Trophoblast cell (in vitro differentiated cells and primary cell): Measurements from ENCODE around the gene GRIK4.

Experiments used
- DNase-seq, 2 donors: peaks; one replicate each; pipeline ENCODE4 v3.0.0-alpha.2; 2016
- H2AFZ ChIP-seq: 2 replicates; pipeline ENCODE4 v1.6.1; 2013; ENCODE audit warnings: low read length, moderate library complexity, mild to moderate bottlenecking; ENCODE audit not compliant: insufficient read depth, poor library complexity
- H2AK5ac ChIP-seq: 2 replicates; pipeline ENCODE4 v1.6.1; 2013; ENCODE audit warnings: mild to moderate bottlenecking, low read length
- H2BK120ac ChIP-seq: 2 replicates; pipeline ENCODE4 v1.6.1; 2013; ENCODE audit warnings: low read length, mild to moderate bottlenecking, moderate library complexity; ENCODE audit not compliant: insufficient read depth, poor library complexity
- H2BK12ac ChIP-seq: 2 replicates; pipeline ENCODE4 v1.6.1; 2013; ENCODE audit warnings: mild to moderate bottlenecking, low read length, moderate library complexity
- H2BK5ac ChIP-seq: 2 replicates; pipeline ENCODE4 v1.6.1; 2013; ENCODE audit warnings: low read length, low read depth, moderate library complexity, mild to moderate bottlenecking; ENCODE audit not compliant: poor library complexity
- H3K14ac ChIP-seq: 2 replicates; pipeline ENCODE4 v1.6.1; 2013; ENCODE audit warnings: mild to moderate bottlenecking, low read length
- H3K18ac ChIP-seq: 2 replicates; pipeline ENCODE4 v1.6.1; 2013; ENCODE audit warnings: mild to moderate bottlenecking, low read length
- H3K23ac ChIP-seq: 2 replicates; pipeline ENCODE4 v1.6.1; 2013; ENCODE audit warnings: low read length
- H3K27ac ChIP-seq: 2 replicates; pipeline ENCODE4 v1.5.1; 2013; ENCODE audit warnings: low read depth, mild to moderate bottlenecking, inconsistent platforms, low read length, moderate library complexity
- H3K27me3 ChIP-seq: 2 replicates; pipeline ENCODE4 v1.6.1; 2013; ENCODE audit warnings: inconsistent platforms, mild to moderate bottlenecking, low read length, moderate library complexity; ENCODE audit not compliant: insufficient read depth
- H3K36me3 ChIP-seq, 2 experiments: 1 replicate in 1 of 2; 2 replicates in 1 of 2; pipeline ENCODE4 v1.6.1; 2013; ENCODE audit warnings: low read length in 2 of 2, mild to moderate bottlenecking in 2 of 2, moderate library complexity in 1 of 2; ENCODE audit not compliant: insufficient read depth in 2 of 2, control insufficient read depth in 1 of 2
- H3K4ac ChIP-seq: 2 replicates; pipeline ENCODE4 v1.6.1; 2013; ENCODE audit warnings: low read depth, mild to moderate bottlenecking, low read length, moderate library complexity
- H3K4me1 ChIP-seq, 2 experiments: 1 replicate in 1 of 2; 2 replicates in 1 of 2; pipeline ENCODE4 v1.6.1; 2013; ENCODE audit warnings: low read length in 2 of 2, mild to moderate bottlenecking in 2 of 2, moderate library complexity in 1 of 2; ENCODE audit not compliant: insufficient read depth in 2 of 2, control insufficient read depth in 1 of 2
- H3K4me2 ChIP-seq: 2 replicates; pipeline ENCODE4 v1.6.1; 2013; ENCODE audit warnings: inconsistent platforms, mild to moderate bottlenecking, low read length, moderate library complexity
- H3K4me3 ChIP-seq: 2 replicates; pipeline ENCODE4 v1.5.1; 2013; ENCODE audit warnings: mild to moderate bottlenecking, low read depth, low read length, inconsistent platforms
- H3K79me1 ChIP-seq: one replicate; pipeline ENCODE4 v1.6.1; 2013; ENCODE audit warnings: low read length
- H3K79me2 ChIP-seq: 2 replicates; pipeline ENCODE4 v1.6.1; 2013; ENCODE audit warnings: low read length, mild to moderate bottlenecking; ENCODE audit not compliant: control insufficient read depth, insufficient read depth, poor library complexity
- H3K9ac ChIP-seq: 2 replicates; pipeline ENCODE4 v1.6.1; 2013; ENCODE audit warnings: mild to moderate bottlenecking, low read length
- H3K9me3 ChIP-seq: 2 replicates; pipeline ENCODE4 v1.6.1; 2013; ENCODE audit warnings: low read depth, mild to moderate bottlenecking, control low read depth, inconsistent platforms, low read length; ENCODE audit not compliant: insufficient read depth
- H4K12ac ChIP-seq: 2 replicates; pipeline ENCODE4 v1.6.1; 2013; ENCODE audit warnings: low read depth, mild to moderate bottlenecking, low read length, moderate library complexity
- H4K8ac ChIP-seq: 2 replicates; pipeline ENCODE4 v1.6.1; 2013; ENCODE audit warnings: low read depth, mild to moderate bottlenecking, low read length, moderate library complexity
- H4K91ac ChIP-seq: one replicate; pipeline ENCODE4 v1.6.1; 2013; ENCODE audit warnings: low read depth, mild to moderate bottlenecking, low read length, moderate library complexity
- WGBS: extraction: QIAGEN DNeasy Blood & Tissue Kit; methylation state at CpG from one replicate; pipeline ENCODE4 v1.1.7; 2013; ENCODE audit warnings: missing lambda C conversion rate; ENCODE audit not compliant: insufficient read length, insufficient coverage; ENCODE audit errors: extremely low coverage; 5-methylcytosine and 5-hydroxymethylcytosine counted together

Gene GRIK4

GRCh38 chr11:120520091-120520822 lies 8.7 kb downstream of the GRIK4 start:
- no peak overlapping the region for H4K8ac ChIP-seq
- no CpG with 5 or more reads among the region's 16 CpGs for WGBS
- H3K9me3 ChIP-seq = no peaks in the 10 kb centered on the region
- no peaks in the 10 kb centered on the region for H3K79me2 ChIP-seq
- no peak overlapping the region for H3K4ac ChIP-seq
- no peak overlapping the region for H3K23ac ChIP-seq
- H3K9ac ChIP-seq = no peak overlapping the region
- no peak overlapping the region for H3K14ac ChIP-seq
- no peak overlapping the region for H3K4me3 ChIP-seq
- no peak overlapping the region for H2AFZ ChIP-seq
- no peaks in the 10 kb centered on the region for H3K79me1 ChIP-seq
- H4K12ac ChIP-seq = no peak overlapping the region
- H3K4me2 ChIP-seq = no peak overlapping the region
- H4K91ac ChIP-seq = no peak overlapping the region
- H3K4me1 ChIP-seq = peaks cover 3 to 7% of the 10 kb centered on the region in 2 experiments
- H3K18ac ChIP-seq = no peak overlapping the region
- H2AK5ac ChIP-seq = no peak overlapping the region
- no peak overlapping the region for H2BK120ac ChIP-seq
- no peak overlapping the region for H2BK5ac ChIP-seq
- no peaks in the 10 kb centered on the region for H3K36me3 ChIP-seq
- no peaks in the 10 kb centered on the region for H3K27me3 ChIP-seq
- no peak overlapping the region for H2BK12ac ChIP-seq
- H3K27ac ChIP-seq = no peak overlapping the region
- no peak for DNase-seq

DNA sequence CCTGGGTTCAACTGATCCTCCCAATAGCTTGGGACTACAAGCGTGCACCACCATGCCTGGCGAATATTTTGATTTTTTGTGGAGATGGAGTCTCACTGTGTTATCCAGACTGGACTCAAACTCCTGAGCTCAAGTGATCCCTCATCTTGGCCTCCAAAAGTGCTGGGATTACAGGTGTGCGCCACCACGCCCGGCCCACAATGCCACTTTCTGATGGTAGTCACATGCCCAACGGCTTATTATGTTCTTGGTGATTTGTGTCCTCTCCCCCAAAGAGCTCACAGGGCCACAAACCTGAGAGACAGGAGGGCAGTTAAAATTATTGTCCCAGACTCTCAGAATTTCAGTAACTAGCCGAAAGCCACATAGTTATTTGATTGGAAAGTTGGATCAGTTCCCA lies 9.6 kb downstream of the GRIK4 start:
- Histone ChIP-seq H4K91ac (no peak overlapping the region), H3K79me1 (no peaks in the 10 kb centered on the region), H3K9me3 (no peaks in the 10 kb centered on the region), H3K4me1 (peaks cover 3 to 7% of the 10 kb centered on the region in 2 experiments), H3K14ac (no peak overlapping the region), H3K27ac (no peak overlapping the region), H3K4me3 (no peak overlapping the region), H3K36me3 (no peaks in the 10 kb centered on the region), H4K8ac (no peak overlapping the region), H3K27me3 (no peaks in the 10 kb centered on the region), H2BK5ac (no peak overlapping the region), H2BK120ac (no peak overlapping the region), H3K9ac (no peak overlapping the region), H2AK5ac (no peak overlapping the region), H3K4ac (no peak overlapping the region), H4K12ac (no peak overlapping the region), H3K23ac (no peak overlapping the region), H3K4me2 (no peak overlapping the region), H3K18ac (no peak overlapping the region), H2AFZ (no peak overlapping the region), H3K79me2 (no peaks in the 10 kb centered on the region), H2BK12ac (no peak overlapping the region)
- no peak for DNase-seq
- WGBS = no CpG with 5 or more reads among the region's 7 CpGs

GRCh38 chr11:120522021-120522420 lies 10.5 kb downstream of the GRIK4 start:
- Histone ChIP-seq H4K91ac (no peak overlapping the region), H3K4me2 (no peak overlapping the region), H3K27me3 (no peaks in the 10 kb centered on the region), H4K8ac (no peak overlapping the region), H3K4me3 (no peak overlapping the region), H4K12ac (no peak overlapping the region), H2AK5ac (no peak overlapping the region), H3K23ac (no peak overlapping the region), H3K4me1 (peaks cover 3 to 7% of the 10 kb centered on the region in 2 experiments), H3K14ac (no peak overlapping the region), H3K36me3 (no peaks in the 10 kb centered on the region), H2BK120ac (no peak overlapping the region), H2BK5ac (no peak overlapping the region), H2AFZ (no peak overlapping the region), H3K18ac (no peak overlapping the region), H3K4ac (no peak overlapping the region), H3K27ac (no peak overlapping the region), H2BK12ac (no peak overlapping the region), H3K9me3 (no peaks in the 10 kb centered on the region), H3K9ac (no peak overlapping the region), H3K79me1 (no peaks in the 10 kb centered on the region), H3K79me2 (no peaks in the 10 kb centered on the region)
- no CpG with 5 or more reads among the region's 11 CpGs for WGBS
- DNase-seq = no peak

DNA sequence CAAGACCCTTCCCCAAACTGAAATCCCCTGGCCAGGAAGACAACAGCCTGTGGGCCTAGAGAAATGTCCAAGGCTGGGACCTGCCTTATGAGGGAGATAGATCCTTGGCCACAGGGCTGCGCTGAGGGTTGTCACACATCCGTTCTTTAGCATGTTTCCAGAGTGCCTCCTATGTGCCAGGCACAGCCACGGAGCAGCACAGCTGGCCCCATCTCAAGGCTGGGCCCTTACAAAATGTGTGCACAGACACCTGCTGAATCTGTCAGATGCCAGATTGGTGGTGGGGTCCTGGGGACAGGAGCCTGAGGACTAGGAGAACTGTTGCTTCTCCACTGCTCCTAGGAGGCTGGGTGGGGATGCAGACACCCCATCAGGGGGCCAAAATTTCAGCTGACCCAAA lies 11.2 kb downstream of the GRIK4 start:
- no peak for DNase-seq
- peaks cover 0 to 3% of the 10 kb centered on the region in 2 experiments for H3K4me1 ChIP-seq
- no peak overlapping the region for H4K8ac ChIP-seq
- WGBS = no CpG with 5 or more reads among the region's 3 CpGs
- no peaks in the 10 kb centered on the region for H3K27me3 ChIP-seq
- no peak overlapping the region for H2BK5ac ChIP-seq
- H4K91ac ChIP-seq = no peak overlapping the region
- H2BK120ac ChIP-seq = no peak overlapping the region
- H3K4me2 ChIP-seq = no peak overlapping the region
- H4K12ac ChIP-seq = no peak overlapping the region
- no peak overlapping the region for H2AK5ac ChIP-seq
- H3K18ac ChIP-seq = no peak overlapping the region
- H3K14ac ChIP-seq = no peak overlapping the region
- no peak overlapping the region for H3K9ac ChIP-seq
- H3K23ac ChIP-seq = no peak overlapping the region
- H3K27ac ChIP-seq = no peak overlapping the region
- no peak overlapping the region for H3K4me3 ChIP-seq
- H3K79me2 ChIP-seq = no peaks in the 10 kb centered on the region
- no peaks in the 10 kb centered on the region for H3K79me1 ChIP-seq
- H2AFZ ChIP-seq = no peak overlapping the region
- H3K9me3 ChIP-seq = no peaks in the 10 kb centered on the region
- H3K4ac ChIP-seq = no peak overlapping the region
- H3K36me3 ChIP-seq = no peaks in the 10 kb centered on the region
- no peak overlapping the region for H2BK12ac ChIP-seq
